GM12878 (cell line): Measurements from ENCODE around the gene CLECL1.

Source experiments
- ATF3 ChIP-seq: IDR thresholded peaks from 2 replicates; pipeline ENCODE4 v1.6.1; 2011; ENCODE audit warnings: low read depth, mild to moderate bottlenecking, low read length, moderate library complexity, borderline replicate concordance; ENCODE audit errors: extremely low read depth
- CBX5 ChIP-seq: sonication (generic); IDR thresholded peaks from 2 replicates; pipeline ENCODE4 v1.6.1; 2016; ENCODE audit warnings: low read depth, moderate library complexity, mild to moderate bottlenecking, inconsistent platforms
- CHD4 ChIP-seq: fragments of 200-600 bp; sonication (generic); IDR thresholded peaks from 2 replicates; pipeline ENCODE4 v1.6.1; 2016; ENCODE audit warnings: mild to moderate bottlenecking
- CTCF ChIP-seq, 3 experiments: IDR thresholded peaks in 2 of 3; conservative IDR thresholded peaks in 1 of 3; 2 replicates each; pipeline ENCODE4 v1.5.1; 2011; ENCODE audit warnings: low read depth in 3 of 3, low read length in 3 of 3, mild to moderate bottlenecking in 3 of 3, control low read depth in 2 of 3, moderate library complexity in 2 of 3, inconsistent platforms in 1 of 3, mixed read lengths in 1 of 3; ENCODE audit not compliant: control insufficient read depth in 2 of 3, insufficient read depth in 1 of 3; ENCODE audit errors: extremely low read depth in 1 of 3
- EZH2 ChIP-seq: IDR thresholded peaks from 2 replicates; pipeline ENCODE4 v1.6.1; 2012; ENCODE audit warnings: low read depth, mild to moderate bottlenecking, control low read depth, inconsistent platforms, low read length, borderline replicate concordance; ENCODE audit not compliant: control insufficient read depth
- POLR2AphosphoS5 ChIP-seq: IDR thresholded peaks from 2 replicates; pipeline ENCODE4 v1.6.1; 2011; ENCODE audit warnings: mild to moderate bottlenecking, low read length, inconsistent platforms
- SMAD1 ChIP-seq: fragments of 450-650 bp; IDR thresholded peaks from 2 replicates; pipeline ENCODE4 v1.6.1; 2018; ENCODE audit warnings: mild to moderate bottlenecking, low read depth; ENCODE audit not compliant: partially characterized antibody
- ZNF274 ChIP-seq: IDR thresholded peaks from one replicate; pipeline ENCODE4 v1.8.0; 2011; ENCODE audit not compliant: insufficient read length, insufficient read depth

GRCh38 chr12:9755567-9755966 lies 22.7 kb upstream of the CLECL1 start:
- TF ChIP-seq ZNF274: no peak
- TF ChIP-seq CTCF (IDR thresholded peaks at IDR 0.05 in 2 of 3, conservative IDR thresholded peaks at IDR 0.05 in 1 of 3; ENCODE audit: control insufficient read depth in 2 of 3, extremely low read depth in 1 of 3, insufficient read depth in 1 of 3, low read depth in 3 of 3, low read length in 3 of 3): no peak
- no peak for TF ChIP-seq EZH2
- no peak for TF ChIP-seq CHD4
- TF ChIP-seq ATF3: no peak
- TF ChIP-seq SMAD1: no peak
- TF ChIP-seq POLR2AphosphoS5: no peak
- TF ChIP-seq CBX5: no peak
